HEK293 (cell line): ENCODE measurements around the gene ICAM3.

Source experiments
- BCL6B ChIP-seq: fragments of 450-650 bp; formaldehyde crosslinking; IDR thresholded peaks from 2 replicates; pipeline ENCODE4 v1.5.1; 2017; ENCODE audit warnings: missing biosample characterization, missing genetic modification characterization
- GLIS2 ChIP-seq: fragments of 450-650 bp; formaldehyde crosslinking; IDR thresholded peaks from 2 replicates; pipeline ENCODE4 v1.5.1; 2016; ENCODE audit warnings: missing biosample characterization, missing genetic modification characterization
- KLF8 ChIP-seq: fragments of 450-650 bp; formaldehyde crosslinking; IDR thresholded peaks from 2 replicates; pipeline ENCODE4 v1.5.1; 2016; ENCODE audit warnings: missing biosample characterization, missing genetic modification characterization
- KLF9 ChIP-seq: fragments of 450-650 bp; formaldehyde crosslinking; IDR thresholded peaks from 2 replicates; pipeline ENCODE4 v1.5.1; 2016; ENCODE audit warnings: missing biosample characterization, missing genetic modification characterization, low read depth
- MYNN ChIP-seq: fragments of 450-650 bp; formaldehyde crosslinking; IDR thresholded peaks from 2 replicates; pipeline ENCODE4 v1.5.1; 2016; ENCODE audit warnings: missing biosample characterization, missing genetic modification characterization, borderline replicate concordance
- PRDM1 ChIP-seq: fragments of 450-650 bp; formaldehyde crosslinking; IDR thresholded peaks from 2 replicates; pipeline ENCODE4; 2016; ENCODE audit warnings: missing biosample characterization, missing genetic modification characterization
- SCRT1 ChIP-seq: fragments of 450-650 bp; formaldehyde crosslinking; IDR thresholded peaks from 2 replicates; pipeline ENCODE4 v1.5.1; 2016; ENCODE audit warnings: missing biosample characterization, missing genetic modification characterization, borderline replicate concordance
- TSHZ1 ChIP-seq: fragments of 450-650 bp; formaldehyde crosslinking; IDR thresholded peaks from 2 replicates; pipeline ENCODE4 v1.5.1; 2016; ENCODE audit warnings: missing biosample characterization, missing genetic modification characterization, borderline replicate concordance
- WT1 ChIP-seq: fragments of 450-650 bp; formaldehyde crosslinking; IDR thresholded peaks from 2 replicates; pipeline ENCODE4 v1.5.1; 2016; ENCODE audit warnings: missing biosample characterization, missing genetic modification characterization
- ZBTB21 ChIP-seq: fragments of 450-650 bp; formaldehyde crosslinking; IDR thresholded peaks from 2 replicates; pipeline ENCODE4 v1.5.1; 2017; ENCODE audit warnings: missing biosample characterization, missing genetic modification characterization
- ZBTB48 ChIP-seq: fragments of 450-650 bp; formaldehyde crosslinking; IDR thresholded peaks from 2 replicates; pipeline ENCODE4 v1.5.1; 2016; ENCODE audit warnings: missing biosample characterization, missing genetic modification characterization
- ZEB2 ChIP-seq: fragments of 450-650 bp; formaldehyde crosslinking; IDR thresholded peaks from 2 replicates; pipeline ENCODE4 v1.5.1; 2016; ENCODE audit warnings: missing biosample characterization, missing genetic modification characterization
- ZNF112 ChIP-seq: fragments of 450-650 bp; formaldehyde crosslinking; IDR thresholded peaks from 2 replicates; pipeline ENCODE4 v1.5.0; 2017; ENCODE audit warnings: missing biosample characterization, missing genetic modification characterization
- ZNF138 ChIP-seq: fragments of 450-650 bp; formaldehyde crosslinking; IDR thresholded peaks from 2 replicates; pipeline ENCODE4 v1.5.1; 2016; ENCODE audit warnings: missing biosample characterization, missing genetic modification characterization, borderline replicate concordance
- ZNF2 ChIP-seq: fragments of 450-650 bp; formaldehyde crosslinking; IDR thresholded peaks from 2 replicates; pipeline ENCODE4 v1.5.1; 2016; ENCODE audit warnings: missing biosample characterization, missing genetic modification characterization
- ZNF24 ChIP-seq: fragments of 450-650 bp; formaldehyde crosslinking; IDR thresholded peaks from 2 replicates; pipeline ENCODE4 v1.5.1; 2016; ENCODE audit warnings: missing biosample characterization, missing genetic modification characterization
- ZNF248 ChIP-seq: fragments of 450-650 bp; formaldehyde crosslinking; IDR thresholded peaks from 2 replicates; pipeline ENCODE4 v1.5.1; 2017; ENCODE audit warnings: missing biosample characterization, missing genetic modification characterization
- ZNF280C ChIP-seq: fragments of 450-650 bp; formaldehyde crosslinking; IDR thresholded peaks from 2 replicates; pipeline ENCODE4 v1.5.1; 2016; ENCODE audit warnings: missing biosample characterization, missing genetic modification characterization
- ZNF37A ChIP-seq: fragments of 450-650 bp; IDR thresholded peaks from 2 replicates; pipeline ENCODE4 v1.5.1; 2018; ENCODE audit warnings: missing biosample characterization, missing genetic modification characterization
- ZNF394 ChIP-seq: fragments of 450-650 bp; formaldehyde crosslinking; IDR thresholded peaks from 2 replicates; pipeline ENCODE4 v1.5.1; 2016; ENCODE audit warnings: missing biosample characterization, missing genetic modification characterization, mild to moderate bottlenecking, moderate library complexity, borderline replicate concordance
- ZNF398 ChIP-seq: fragments of 450-650 bp; formaldehyde crosslinking; IDR thresholded peaks from 2 replicates; pipeline ENCODE4 v1.5.1; 2017; ENCODE audit warnings: missing biosample characterization, missing genetic modification characterization
- ZNF580 ChIP-seq: fragments of 450-650 bp; formaldehyde crosslinking; IDR thresholded peaks from 2 replicates; pipeline ENCODE4 v1.5.1; 2016; ENCODE audit warnings: missing biosample characterization, missing genetic modification characterization
- ZNF670 ChIP-seq: fragments of 450-650 bp; formaldehyde crosslinking; IDR thresholded peaks from 2 replicates; pipeline ENCODE4 v1.5.1; 2016; ENCODE audit warnings: missing biosample characterization, missing genetic modification characterization, low read depth
- ZNF692 ChIP-seq: fragments of 450-650 bp; formaldehyde crosslinking; IDR thresholded peaks from 2 replicates; pipeline ENCODE4 v1.5.1; 2016; ENCODE audit warnings: missing biosample characterization, missing genetic modification characterization
- ZNF76 ChIP-seq: fragments of 450-650 bp; formaldehyde crosslinking; IDR thresholded peaks from 2 replicates; pipeline ENCODE4; 2016; ENCODE audit warnings: low read depth, missing biosample characterization, missing genetic modification characterization, borderline replicate concordance
- ZNF776 ChIP-seq: fragments of 450-650 bp; formaldehyde crosslinking; IDR thresholded peaks from 2 replicates; pipeline ENCODE4 v1.5.0; 2017; ENCODE audit warnings: missing biosample characterization, missing genetic modification characterization, borderline replicate concordance
- ZNF791 ChIP-seq: fragments of 450-650 bp; formaldehyde crosslinking; IDR thresholded peaks from 2 replicates; pipeline ENCODE4 v1.5.1; 2016; ENCODE audit warnings: missing biosample characterization, missing genetic modification characterization
- ZSCAN4 ChIP-seq: fragments of 450-650 bp; formaldehyde crosslinking; IDR thresholded peaks from 2 replicates; pipeline ENCODE4 v1.5.1; 2017; ENCODE audit warnings: missing biosample characterization, missing genetic modification characterization

Gene ICAM3

GRCh38 chr19:10334588-10335351 lies 4.7 kb downstream of the ICAM3 start (continued):
- peak; percentile 71 for TF ChIP-seq KLF8 (tag by site-specific recombination)
- no peak for TF ChIP-seq ZNF37A (tag by site-specific recombination)
- no peak for TF ChIP-seq BCL6B (tag by site-specific recombination)
- no peak for TF ChIP-seq ZNF394 (tag by site-specific recombination)
- no peak for TF ChIP-seq ZNF776 (tag by site-specific recombination)
- no peak for TF ChIP-seq ZSCAN4 (tag by site-specific recombination)
- no peak for TF ChIP-seq SCRT1 (tag by site-specific recombination)
- no peak for TF ChIP-seq ZBTB21 (tag by site-specific recombination)
- no peak for TF ChIP-seq ZNF24 (tag by site-specific recombination)
- TF ChIP-seq WT1 (tag by site-specific recombination): no peak
- no peak for TF ChIP-seq ZNF138 (tag by site-specific recombination)
- TF ChIP-seq ZNF692: peak; percentile 53; the same call in 1 of the 2 replicates
- TF ChIP-seq ZNF670 (tag by site-specific recombination): no peak
- TF ChIP-seq ZNF791 (tag by site-specific recombination): no peak
- TF ChIP-seq ZNF248 (tag by site-specific recombination): no peak
- peak; percentile 82 for TF ChIP-seq GLIS2 (tag by site-specific recombination)
- no peak for TF ChIP-seq ZNF398 (tag by site-specific recombination)
- TF ChIP-seq TSHZ1 (tag by site-specific recombination): no peak
- TF ChIP-seq ZEB2 (tag by site-specific recombination): no peak
- no peak for TF ChIP-seq ZNF2 (tag by site-specific recombination)
- no peak for TF ChIP-seq ZNF280C (tag by site-specific recombination)
- TF ChIP-seq KLF9: peak; percentile 100
- no peak for TF ChIP-seq ZNF76
- no peak for TF ChIP-seq PRDM1
- TF ChIP-seq ZNF112 (tag by site-specific recombination): no peak
- TF ChIP-seq ZBTB48: 0 out of 2 replicates have a peak, but pooled peaks have one; percentile 26
- no peak for TF ChIP-seq ZNF580
- no peak for TF ChIP-seq MYNN
